Measurements from ENCODE around the gene PCSK7.
"Not testable (repeated sequence)": the region's sequence is repeated elsewhere in the genome, so short reads cannot be mapped to it uniquely, and the experiment has no call there.

PCSK7 gene

GRCh38 chr11:117197516-117198456 lies 34.1 kb downstream of the PCSK7 start:
- DNase-seq, result no peak

GRCh38 chr11:117197006-117197405 lies 34.9 kb downstream of the PCSK7 start:
- DNase-seq, result no peak

GRCh38 chr11:117195761-117196160 lies 36.1 kb downstream of the PCSK7 start:
- DNase-seq, result no peak

- no peak for DNase-seq
Observed at GRCh38 chr11:117195258-117195657, 36.6 kb downstream of the PCSK7 start.

GRCh38 chr11:117194267-117194666 lies 37.6 kb downstream of the PCSK7 start:
- no peak for DNase-seq

GRCh38 chr11:117193130-117194020 lies 38.5 kb downstream of the PCSK7 start:
- DNase-seq, result no peak

GRCh38 chr11:117192401-117192875 lies 39.4 kb downstream of the PCSK7 start:
- no peak for DNase-seq

GRCh38 chr11:117191680-117192400 lies 40.0 kb downstream of the PCSK7 start:
- no peak for DNase-seq

- DNase-seq, result no peak
Observed at GRCh38 chr11:117189941-117190544, 41.8 kb downstream of the PCSK7 start.

- DNase-seq, result no peak
Observed at GRCh38 chr11:117189191-117189940, 42.5 kb downstream of the PCSK7 start.

GRCh38 chr11:117188620-117189081 lies 43.2 kb downstream of the PCSK7 start:
- no peak for DNase-seq

GRCh38 chr11:117187799-117188481 lies 43.9 kb downstream of the PCSK7 start:
- DNase-seq, result no peak

- no peak for DNase-seq
Observed at GRCh38 chr11:117187428-117187798, 44.5 kb downstream of the PCSK7 start.

GRCh38 chr11:117187007-117187406 lies 44.9 kb downstream of the PCSK7 start:
- no peak for DNase-seq

- no peak for DNase-seq
Observed at GRCh38 chr11:117186431-117186761, 45.5 kb downstream of the PCSK7 start.

GRCh38 chr11:117185736-117186430 lies 46.0 kb downstream of the PCSK7 start:
- no peak for DNase-seq

- DNase-seq, result no peak
Observed at GRCh38 chr11:117183724-117184349, 48.0 kb downstream of the PCSK7 start.

- not testable (repeated sequence) for DNase-seq
Observed at GRCh38 chr11:117183178-117183577, 48.7 kb downstream of the PCSK7 start.

- no peak for DNase-seq
Observed at GRCh38 chr11:117182551-117182935, 49.3 kb downstream of the PCSK7 start.
